A549 (cell line): Measurements from ENCODE around the gene KDM6B. TPM values are rescaled to one million over a fixed set of nuclear protein-coding genes. Genes with fewer than 3 reads are reported as not detected.
A peak's percentile ranks its signal among the peaks of the same experiment; 100 is the strongest.

Experiments
- ATAC-seq, 2 experiments: fragments of 200-7000 bp in 1 of 2; fragments of >200 bp in 1 of 2; cut with Nextera tagmentation in 1 of 2; cut with Tn5 transposase in 1 of 2; 3 replicates each; pipeline versions ENCODE4 v1.8.0 to v1.9.1; 2018 to 2020; ENCODE audit warnings: mild to moderate bottlenecking in 1 of 2, moderate library complexity in 1 of 2
- CTCF ChIA-PET: fragments of 300-600 bp; sonication (Branson Sonifier 250); formaldehyde crosslinking; extraction: SDS; loops from one replicate; lab custom pipeline; 2021; ENCODE audit warnings: antibody characterized with exemption, inconsistent platforms; lab: Yijun Ruan, JAX
- POLR2A ChIA-PET: fragments of 350-600 bp; formaldehyde crosslinking; extraction: SDS; loops from one replicate; lab custom pipeline; 2021; ENCODE audit warnings: antibody characterized with exemption, inconsistent platforms; lab: Yijun Ruan, JAX
- DNase-seq, 2 experiments: peaks; one replicate each; pipeline versions ENCODE4 v3.0.0 to v3.0.0-alpha.2; 2011 to 2016; ENCODE audit warnings: low read depth in 1 of 2, low spot score in 1 of 2
- FAIRE-seq: peaks from 2 replicates; lab custom pipeline; 2011; peaks lifted over from hg19 to GRCh38; lab: Jason Lieb, UNC
- H3K27ac ChIP-seq, 2 experiments: fragments of >200 bp; sonication (Bioruptor Twin); formaldehyde crosslinking; 3 replicates each; pipeline ENCODE4 v1.5.1; 2016 to 2017
- H3K4me1 ChIP-seq: fragments of >200 bp; sonication (Bioruptor Twin); formaldehyde crosslinking; 3 replicates; pipeline ENCODE4 v1.6.1; 2016
- H3K4me2 ChIP-seq: fragments of >200 bp; sonication (Bioruptor Twin); formaldehyde crosslinking; 3 replicates; pipeline ENCODE4 v1.6.1; 2016
- H3K4me3 ChIP-seq: fragments of >200 bp; sonication (Bioruptor Twin); formaldehyde crosslinking; 3 replicates; pipeline ENCODE4 v1.5.1; 2016
- H3K9me3 ChIP-seq: fragments of >200 bp; sonication (Bioruptor Twin); formaldehyde crosslinking; 3 replicates; pipeline ENCODE4 v1.6.1; 2016
- BCL3 ChIP-seq: fragments of >200 bp; sonication (Bioruptor Twin); formaldehyde crosslinking; IDR thresholded peaks from 3 replicates; pipeline ENCODE4 v1.6.1; 2016
- BHLHE40 ChIP-seq: IDR thresholded peaks from 2 replicates; pipeline ENCODE4 v1.6.1; 2012; ENCODE audit warnings: low read depth, low read length, inconsistent platforms
- CTCF ChIP-seq: fragments of >200 bp; sonication (Bioruptor Twin); formaldehyde crosslinking; IDR thresholded peaks from 3 replicates; pipeline ENCODE4 v1.5.1; 2016
- E2F6 ChIP-seq: IDR thresholded peaks from 2 replicates; pipeline ENCODE4 v1.6.1; 2012; ENCODE audit warnings: low read depth, borderline replicate concordance
- ESRRA ChIP-seq: fragments of 150-350 bp; IDR thresholded peaks from 2 replicates; pipeline ENCODE4 v1.6.1; 2014; ENCODE audit warnings: mild to moderate bottlenecking, low read length, borderline replicate concordance
- FOSL2 ChIP-seq, 2 experiments: fragments of 450-650 bp in 1 of 2; fragments of >200 bp in 1 of 2; sonication (Bioruptor Twin) in 1 of 2; formaldehyde crosslinking; IDR thresholded peaks; 2 replicates each; pipeline versions ENCODE4 v1.5.0 to v1.6.1; 2016 to 2020; ENCODE audit warnings: mild to moderate bottlenecking in 1 of 2, moderate library complexity in 1 of 2
- HMGXB4 ChIP-seq: fragments of 250-450 bp; sonication (Bioruptor Pico); IDR thresholded peaks from 2 replicates; pipeline ENCODE4 v1.5.0; 2021; ENCODE audit warnings: mild to moderate bottlenecking, moderate library complexity, borderline replicate concordance
- HOXB5 ChIP-seq: fragments of 250-450 bp; sonication (Bioruptor Pico); IDR thresholded peaks from 2 replicates; pipeline ENCODE4 v1.5.0; 2020; ENCODE audit warnings: mild to moderate bottlenecking, moderate library complexity
- JUN ChIP-seq, 2 experiments: fragments of >200 bp; sonication (Bioruptor Twin); formaldehyde crosslinking; IDR thresholded peaks; 2 replicates in 1 of 2; 3 replicates in 1 of 2; pipeline ENCODE4 v1.6.1; 2016 to 2017
- KDM1A ChIP-seq: fragments of 200-600 bp; sonication (generic); IDR thresholded peaks from 2 replicates; pipeline ENCODE4 v1.6.1; 2016; ENCODE audit warnings: low read depth, mild to moderate bottlenecking
- MAFK ChIP-seq: fragments of 450-650 bp; IDR thresholded peaks from 2 replicates; pipeline ENCODE4 v1.6.1; 2014; ENCODE audit not compliant: partially characterized antibody
- NR3C1 ChIP-seq: fragments of >200 bp; sonication (Bioruptor Twin); formaldehyde crosslinking; IDR thresholded peaks from 3 replicates; pipeline ENCODE4 v1.6.1; 2017
- SREBF2 ChIP-seq: fragments of 450-650 bp; IDR thresholded peaks from 2 replicates; pipeline ENCODE4 v1.6.1; 2014; ENCODE audit warnings: mild to moderate bottlenecking, moderate library complexity
- TP53 ChIP-seq: fragments of 250-450 bp; sonication (Bioruptor Pico); IDR thresholded peaks from 2 replicates; pipeline ENCODE4 v1.5.0; 2021; ENCODE audit warnings: mild to moderate bottlenecking, moderate library complexity
- ZFP36 ChIP-seq: fragments of 450-650 bp; IDR thresholded peaks from 2 replicates; pipeline ENCODE4 v1.6.1; 2014; ENCODE audit warnings: borderline replicate concordance; ENCODE audit not compliant: partially characterized antibody
- WGBS: methylation state at CpG from one replicate; pipeline ENCODE4 v1.1.6; 2017; ENCODE audit errors: missing lambda C conversion rate; 5-methylcytosine and 5-hydroxymethylcytosine counted together
- polyA plus RNA-seq, 4 experiments: library from polyadenylated mRNA; depleted of rRNA in 3 of 4; stranded (reverse); fragments of >200 nt; fragmentation: RNase III in 1 of 4; extraction: RNeasy Plus Mini Kit Qiagen cat#74134 plus additional on column Dnase treatment in 1 of 4; gene quantifications; 2 replicates in 3 of 4; 3 replicates in 1 of 4; pipeline ENCODE4 v1.2.3, GENCODE V29; 2011 to 2017

Gene KDM6B
- polyA plus RNA-seq, 2 of the 4 experiments (the other 2 are of a cell fraction): 1.3 to 8.8 TPM

GRCh38 chr17:7825206-7825990, 8.6 kb upstream of the KDM6B start:
- CTCF ChIA-PET: interaction anchor here (0.6 to 24.7 kb wide), 24 partner anchors 9 to 336 kb away, joined by 3 to 677 read pairs (median 4); partner anchors contain the start of genes CYB5D1, DNAH2, KDM6B and NAA38
- ATAC-seq: peak; percentile 70 to 78
- Histone ChIP-seq H3K4me1 (no peaks in the 10 kb centered on the region; the same call in 2 of the 3 replicates), H3K4me2 (no peak overlapping the region), H3K9me3 (no peaks in the 10 kb centered on the region), H3K4me3 (no peak overlapping the region), H3K27ac (no peak overlapping the region)
- WGBS: 41% methylated on average over 12 of the region's 12 CpGs
- TF ChIP-seq MAFK: peak; percentile 18
- TF ChIP-seq BHLHE40: no peak
- TF ChIP-seq E2F6: no peak
- TF ChIP-seq FOSL2 (IDR thresholded peaks at IDR 0.05): no peak
- 0 out of 2 replicates have a peak, but pooled peaks have one; percentile 4 for TF ChIP-seq FOSL2 (CRISPR knock-in tag; IDR thresholded peaks at IDR 0.05)
- TF ChIP-seq HMGXB4 (CRISPR knock-in tag): no peak
- TF ChIP-seq ZFP36: no peak
- no peak for TF ChIP-seq JUN (IDR thresholded peaks at IDR 0.05)
- POLR2A ChIA-PET: interaction anchor here (0.7 to 1.1 kb wide), 4 partner anchors 11 to 32 kb away, joined by 3 to 5 read pairs (median 4); partner anchors contain the start of gene NAA38
- FAIRE-seq: no peak
- DNase-seq: peak; percentile 47 to 67

GRCh38 chr17:7830616-7831015, 3.4 kb upstream of the KDM6B start:
- WGBS: 64% methylated on average over 5 of the region's 8 CpGs

More at GRCh38 chr17:7830616-7831015, 3.4 kb upstream of the KDM6B start:
- no peak for ATAC-seq
- no peak for DNase-seq
- Histone ChIP-seq H3K4me1 (peaks cover 4% of the 10 kb centered on the region), H3K9me3 (no peaks in the 10 kb centered on the region)
- TF ChIP-seq HMGXB4 (CRISPR knock-in tag): no peak
- TF ChIP-seq BCL3: no peak
- no peak for TF ChIP-seq NR3C1
- no peak for TF ChIP-seq KDM1A
- no peak for TF ChIP-seq HOXB5 (CRISPR knock-in tag)
- TF ChIP-seq BHLHE40: no peak
- no peak for TF ChIP-seq ESRRA
- TF ChIP-seq CTCF: no peak
- TF ChIP-seq TP53 (CRISPR knock-in tag): no peak
- TF ChIP-seq SREBF2: no peak
- TF ChIP-seq, all 56 proteins: peak for 0
- CTCF ChIA-PET: interaction anchor here (0.6 to 25.1 kb wide), 9 partner anchors 1 to 562 kb away, joined by 3 to 677 read pairs (median 15); partner anchors contain the start of genes CNTROB, KDM6B and TRAPPC1
- FAIRE-seq: no peak
- Histone ChIP-seq H3K4me3 (no peak overlapping the region), H3K4me2 (no peak overlapping the region), H3K27ac (no peak overlapping the region)
- POLR2A ChIA-PET: no interaction called here
